22Rv1 (cell line): Measurements from ENCODE around the gene RASSF7.
A peak's percentile ranks its signal among the peaks of the same experiment; 100 is the strongest.

ENCODE experiments used
- H3K27ac ChIP-seq: fragments of 450-650 bp; 2 replicates; pipeline ENCODE4 v1.5.1; 2017
- ZFX ChIP-seq: fragments of 450-650 bp; IDR thresholded peaks from 2 replicates; pipeline ENCODE4 v1.6.1; 2017; ENCODE audit warnings: antibody characterized with exemption, borderline replicate concordance
- TF ChIP-seq, protein P1 (sequence below): fragments of 450-650 bp; IDR thresholded peaks from 2 replicates; pipeline ENCODE4 v1.5.1; 2017; ENCODE audit warnings: mild to moderate bottlenecking

RASSF7 gene

DNA sequence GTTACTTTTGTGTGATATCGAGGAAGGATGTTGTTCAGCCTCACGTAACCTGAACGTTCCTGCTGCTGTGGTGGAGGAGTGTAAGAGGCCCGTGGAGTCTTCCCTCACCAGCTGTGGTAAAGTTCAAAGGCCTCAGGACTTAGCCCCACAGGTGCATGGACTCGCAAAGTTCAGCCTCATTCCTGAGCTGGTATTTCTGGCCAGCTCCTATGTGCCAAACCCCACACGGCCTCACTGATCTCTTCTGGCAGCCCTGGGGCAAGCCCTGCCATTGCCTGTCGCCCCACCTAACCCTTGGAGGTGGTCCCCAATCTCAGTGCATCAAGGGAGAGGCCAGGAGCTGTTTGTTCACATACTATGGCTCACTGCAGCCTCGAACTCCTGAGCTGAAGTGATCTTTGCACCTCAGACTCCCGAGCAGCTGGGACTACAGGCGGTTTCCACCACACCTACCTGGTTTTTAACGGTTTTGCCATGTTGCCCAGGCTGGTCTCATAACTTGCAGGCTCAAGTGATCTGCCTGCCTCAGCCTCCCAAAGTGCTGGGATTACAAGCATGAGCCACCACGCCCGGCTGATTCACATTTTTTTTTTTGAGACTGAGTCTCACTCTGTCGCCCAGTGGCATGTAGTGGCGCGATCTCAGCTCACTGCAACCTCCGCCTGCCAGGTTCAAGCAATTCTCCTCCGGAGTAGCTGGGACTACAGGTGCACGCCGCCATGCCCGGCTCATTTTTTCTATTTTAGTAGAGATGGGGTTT is 17.7 kb downstream of the RASSF7 start:
- no peak for TF ChIP-seq ZFX
- TF ChIP-seq, protein P1, sequence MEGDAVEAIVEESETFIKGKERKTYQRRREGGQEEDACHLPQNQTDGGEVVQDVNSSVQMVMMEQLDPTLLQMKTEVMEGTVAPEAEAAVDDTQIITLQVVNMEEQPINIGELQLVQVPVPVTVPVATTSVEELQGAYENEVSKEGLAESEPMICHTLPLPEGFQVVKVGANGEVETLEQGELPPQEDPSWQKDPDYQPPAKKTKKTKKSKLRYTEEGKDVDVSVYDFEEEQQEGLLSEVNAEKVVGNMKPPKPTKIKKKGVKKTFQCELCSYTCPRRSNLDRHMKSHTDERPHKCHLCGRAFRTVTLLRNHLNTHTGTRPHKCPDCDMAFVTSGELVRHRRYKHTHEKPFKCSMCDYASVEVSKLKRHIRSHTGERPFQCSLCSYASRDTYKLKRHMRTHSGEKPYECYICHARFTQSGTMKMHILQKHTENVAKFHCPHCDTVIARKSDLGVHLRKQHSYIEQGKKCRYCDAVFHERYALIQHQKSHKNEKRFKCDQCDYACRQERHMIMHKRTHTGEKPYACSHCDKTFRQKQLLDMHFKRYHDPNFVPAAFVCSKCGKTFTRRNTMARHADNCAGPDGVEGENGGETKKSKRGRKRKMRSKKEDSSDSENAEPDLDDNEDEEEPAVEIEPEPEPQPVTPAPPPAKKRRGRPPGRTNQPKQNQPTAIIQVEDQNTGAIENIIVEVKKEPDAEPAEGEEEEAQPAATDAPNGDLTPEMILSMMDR = no peak
- H3K27ac ChIP-seq = 0 out of 2 replicates have a peak overlapping the region, but pooled peaks have one; percentile 91

DNA sequence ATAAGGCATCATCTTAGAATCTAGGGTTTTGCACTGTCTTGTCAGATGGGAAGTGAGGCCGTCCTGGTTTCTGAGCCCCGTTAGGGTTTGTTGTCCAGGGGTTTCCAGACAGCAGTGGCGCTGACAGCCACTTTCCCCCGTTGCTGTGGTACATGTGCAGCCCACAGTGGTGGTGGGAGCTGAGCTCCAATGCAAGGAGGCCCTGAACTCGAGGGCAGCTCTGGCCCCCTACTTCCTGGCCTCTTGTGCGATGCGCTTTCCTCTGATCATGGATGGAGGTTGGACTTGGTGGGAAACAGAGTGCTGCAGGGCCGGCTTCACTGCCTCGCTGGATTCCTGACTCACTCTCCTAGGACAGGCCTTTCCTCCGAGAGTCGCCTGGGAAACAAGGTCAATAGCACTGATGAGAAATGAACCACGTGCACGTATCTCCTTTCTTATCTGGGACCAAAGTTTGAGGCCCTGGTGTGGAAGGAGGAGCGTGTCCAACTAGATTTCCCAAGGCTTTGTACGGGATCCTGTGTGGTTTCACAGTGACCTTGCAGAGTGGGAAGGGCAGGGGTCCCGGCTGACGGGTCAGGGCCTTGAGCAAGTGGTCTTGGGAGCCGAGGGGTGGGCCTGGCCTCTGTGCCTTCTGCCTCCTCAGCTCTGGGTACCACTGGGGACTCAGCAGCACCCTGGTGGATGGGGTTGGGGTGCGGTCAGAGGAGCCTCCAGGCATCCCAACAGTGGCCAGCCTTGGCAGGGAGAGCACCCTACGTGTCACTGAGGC is 19.2 kb downstream of the RASSF7 start:
- TF ChIP-seq, protein P1 = no peak
- TF ChIP-seq ZFX = no peak
- H3K27ac ChIP-seq = no peak overlapping the region

DNA sequence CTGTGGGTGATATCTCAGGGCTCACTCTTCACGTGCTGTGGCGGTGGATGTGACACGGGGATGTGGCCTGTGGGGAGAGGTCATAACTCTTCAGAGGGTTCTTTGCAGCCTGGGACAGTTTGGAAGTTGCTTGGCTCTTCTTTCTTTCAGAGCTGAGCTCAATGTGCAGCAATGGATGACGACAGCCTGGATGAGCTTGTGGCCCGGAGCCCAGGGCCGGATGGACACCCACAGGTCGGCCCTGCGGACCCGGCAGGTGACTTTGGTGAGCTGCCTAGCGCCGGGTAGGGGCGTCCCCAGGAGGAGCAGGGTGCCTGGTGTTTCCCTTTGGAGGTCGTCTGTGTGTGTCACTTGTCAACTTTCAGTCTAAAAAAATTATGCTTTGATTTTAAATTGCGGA is 20.6 kb downstream of the RASSF7 start:
- TF ChIP-seq, protein P1 = no peak
- TF ChIP-seq ZFX = no peak

DNA sequence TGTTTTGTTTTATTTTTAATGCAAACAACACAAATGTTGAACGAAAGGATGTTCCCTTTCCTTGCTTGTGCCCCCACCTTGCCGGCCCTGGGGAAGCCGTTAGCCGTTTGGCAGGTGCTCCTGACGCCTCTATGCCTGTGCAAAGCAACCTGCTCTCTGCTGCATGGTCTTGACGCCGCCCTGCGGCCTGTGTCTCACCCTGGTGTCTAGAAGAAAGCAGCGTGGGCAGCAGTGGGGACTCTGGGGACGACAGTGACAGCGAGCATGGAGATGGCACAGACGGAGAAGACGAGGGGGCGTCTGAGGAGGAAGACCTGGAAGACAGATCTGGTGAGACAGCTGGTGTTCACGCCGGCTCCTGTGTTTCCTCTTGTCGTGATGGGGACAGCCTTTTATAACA is 21.0 kb downstream of the RASSF7 start:
- no peak for TF ChIP-seq ZFX
- TF ChIP-seq, protein P1 = no peak

More for the DNA sequence above, 20.6 kb downstream of the RASSF7 start:
- H3K27ac ChIP-seq = no peak overlapping the region

DNA sequence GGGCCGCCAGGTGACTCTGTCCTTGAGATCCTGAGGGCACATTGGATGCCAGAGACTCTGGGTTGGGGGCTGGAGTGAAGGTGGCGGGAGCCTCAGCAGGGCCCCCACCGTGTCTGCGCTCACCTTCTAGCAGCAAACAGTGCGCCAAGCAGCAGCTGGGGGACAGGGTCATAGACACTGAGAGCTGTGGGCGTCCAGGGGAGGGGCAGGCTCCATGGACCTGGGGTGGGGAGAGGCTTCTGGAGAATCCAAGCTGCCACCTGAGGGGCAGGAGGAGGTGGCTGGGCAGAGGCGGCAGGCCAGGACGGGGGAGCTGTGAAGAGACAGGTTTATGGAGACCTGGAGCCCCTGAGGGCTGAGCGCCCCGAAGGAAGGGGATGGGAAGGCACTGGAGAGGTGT is 23.5 kb downstream of the RASSF7 start:
- TF ChIP-seq ZFX = no peak
- TF ChIP-seq, protein P1 = no peak
- no peak overlapping the region for H3K27ac ChIP-seq

More for the DNA sequence above, 21.0 kb downstream of the RASSF7 start:
- H3K27ac ChIP-seq = no peak overlapping the region

DNA sequence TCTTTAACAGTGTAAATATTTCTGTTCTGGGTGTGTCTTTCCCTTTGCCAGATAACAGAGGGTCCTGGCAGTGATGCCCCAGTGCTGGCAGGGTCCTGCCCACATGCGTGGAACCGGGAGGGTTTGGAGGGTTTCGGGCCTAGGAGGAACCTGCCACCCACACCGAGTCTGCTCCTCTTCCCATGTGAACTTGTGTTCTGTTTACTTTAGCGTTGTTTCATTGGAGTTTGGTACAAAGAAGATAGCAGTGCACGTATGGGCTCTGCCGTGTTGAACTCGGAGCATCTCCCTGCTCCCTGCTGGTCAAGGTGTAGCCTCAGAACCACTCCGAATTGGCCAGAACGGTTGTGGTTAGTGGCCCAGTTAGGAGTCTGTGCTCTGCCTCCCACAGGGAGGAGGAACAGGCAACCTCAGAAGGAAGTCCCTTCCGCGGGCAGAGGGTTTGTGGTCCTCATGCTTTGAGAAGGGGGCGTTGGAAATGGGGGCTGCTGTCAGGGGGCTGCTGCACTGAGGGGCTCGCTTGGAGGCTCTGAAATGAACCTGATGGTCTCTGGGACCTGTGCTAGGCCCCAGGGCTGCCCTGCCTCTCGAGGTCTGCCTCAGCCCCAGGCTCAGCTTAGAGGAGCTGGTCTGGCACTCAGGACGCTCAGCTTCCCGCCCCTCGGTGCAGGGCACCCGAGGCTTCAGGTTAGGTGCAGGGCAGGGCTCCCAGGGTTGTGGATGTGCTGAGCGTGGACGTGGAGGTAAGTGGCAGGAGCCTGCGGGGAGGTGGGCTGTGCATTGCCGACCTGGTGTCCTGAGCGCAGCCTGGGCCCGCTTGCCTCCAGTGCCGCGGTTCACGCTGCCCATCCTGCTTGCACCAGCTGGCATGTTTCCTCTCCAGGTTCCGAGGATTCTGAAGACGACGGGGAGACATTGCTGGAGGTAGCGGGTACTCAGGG is 25.9 kb downstream of the RASSF7 start:
- H3K27ac ChIP-seq = no peak overlapping the region
- TF ChIP-seq, protein P1 = no peak
